NCI-H2171 (cell line): ENCODE measurements around the gene GLI2.

Experiments
- DNase-seq: peaks from one replicate; lab custom pipeline; 2025; lab: John Stamatoyannopoulos, UW

Gene GLI2

GRCh38 chr2:120758181-120759144 lies 22.8 kb downstream of the GLI2 start:
- no peak for DNase-seq

GRCh38 chr2:120759543-120760331 lies 24.1 kb downstream of the GLI2 start:
- DNase-seq, result no peak

GRCh38 chr2:120760446-120761135 lies 24.9 kb downstream of the GLI2 start:
- DNase-seq, result no peak

DNA sequence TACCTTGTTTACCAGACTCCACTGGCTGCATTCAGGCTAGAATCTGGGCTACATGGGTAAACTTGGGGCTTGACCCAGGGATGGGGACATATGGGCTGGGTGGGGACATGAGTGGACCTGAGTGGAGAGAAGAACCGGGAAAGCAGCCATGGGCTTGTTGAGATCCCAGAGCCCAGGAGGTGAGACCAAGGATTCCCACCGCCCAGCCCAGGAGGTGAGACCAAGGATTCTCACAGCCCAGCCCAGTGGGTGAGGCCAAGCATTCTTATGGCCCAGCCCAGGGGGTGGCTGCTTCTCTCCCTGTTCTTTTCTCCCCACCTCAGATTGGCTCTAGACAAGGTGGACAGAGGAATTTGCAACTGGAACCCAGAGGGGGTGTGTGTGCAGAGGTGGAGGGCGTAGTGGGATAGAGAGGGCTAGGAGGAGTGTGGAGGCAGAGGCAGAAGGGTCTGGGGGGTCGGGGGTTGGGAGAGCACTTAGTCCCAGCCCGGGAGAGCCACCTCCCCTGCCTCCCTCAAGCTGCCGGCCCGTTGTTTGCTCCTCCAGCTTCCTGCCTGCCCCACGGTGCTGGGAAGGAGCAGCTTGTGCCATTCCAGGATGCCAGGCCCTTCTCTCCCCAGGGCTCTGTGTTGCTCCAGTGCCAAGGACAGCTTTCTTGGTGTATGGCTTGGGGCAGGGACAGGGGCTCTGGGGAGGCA lies 25.6 kb downstream of the GLI2 start:
- DNase-seq, result no peak

GRCh38 chr2:120761911-120762310 lies 26.2 kb downstream of the GLI2 start:
- no peak for DNase-seq

DNA sequence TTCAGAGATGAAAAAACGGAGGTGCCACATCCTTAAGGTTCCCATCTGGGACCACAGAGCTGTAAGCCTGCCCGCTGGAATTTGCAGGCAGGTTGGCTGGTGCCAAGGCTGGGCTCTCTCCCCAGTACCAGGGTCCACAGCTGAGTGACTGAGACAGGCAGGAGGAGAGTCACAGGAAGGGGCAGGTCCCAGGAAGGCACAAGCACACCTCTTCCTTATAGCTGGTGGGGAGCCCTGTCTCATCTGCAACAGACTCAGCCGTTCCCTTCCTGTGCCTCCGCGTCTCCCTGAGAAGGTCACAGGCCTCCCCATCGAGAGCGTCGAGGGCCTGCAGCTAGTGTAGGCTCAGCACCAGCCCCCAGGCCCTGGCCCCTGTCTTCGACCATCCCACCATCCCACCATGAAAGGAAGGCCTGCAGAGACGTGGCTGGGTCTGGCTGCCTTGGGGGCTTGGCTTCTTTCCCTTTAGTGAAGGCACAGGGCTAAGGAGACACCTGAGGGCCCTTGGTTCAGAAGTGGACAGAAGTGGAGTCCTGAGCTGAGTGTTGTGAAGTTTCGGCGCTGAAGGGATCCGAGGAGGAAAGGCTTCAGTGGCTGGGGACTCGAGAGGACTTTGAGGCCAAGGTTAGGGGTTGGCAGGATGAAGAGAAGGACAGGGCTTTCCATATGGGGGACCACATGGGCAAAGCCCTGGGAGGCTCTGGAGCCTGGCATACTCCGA lies 26.8 kb downstream of the GLI2 start:
- no peak for DNase-seq

- no peak for DNase-seq
Measured at GRCh38 chr2:120763508-120763907, 27.8 kb downstream of the GLI2 start.

- no peak for DNase-seq
Measured at GRCh38 chr2:120763931-120764330, 28.3 kb downstream of the GLI2 start.

- no peak for DNase-seq
Measured at GRCh38 chr2:120764492-120764891, 28.8 kb downstream of the GLI2 start.

DNA sequence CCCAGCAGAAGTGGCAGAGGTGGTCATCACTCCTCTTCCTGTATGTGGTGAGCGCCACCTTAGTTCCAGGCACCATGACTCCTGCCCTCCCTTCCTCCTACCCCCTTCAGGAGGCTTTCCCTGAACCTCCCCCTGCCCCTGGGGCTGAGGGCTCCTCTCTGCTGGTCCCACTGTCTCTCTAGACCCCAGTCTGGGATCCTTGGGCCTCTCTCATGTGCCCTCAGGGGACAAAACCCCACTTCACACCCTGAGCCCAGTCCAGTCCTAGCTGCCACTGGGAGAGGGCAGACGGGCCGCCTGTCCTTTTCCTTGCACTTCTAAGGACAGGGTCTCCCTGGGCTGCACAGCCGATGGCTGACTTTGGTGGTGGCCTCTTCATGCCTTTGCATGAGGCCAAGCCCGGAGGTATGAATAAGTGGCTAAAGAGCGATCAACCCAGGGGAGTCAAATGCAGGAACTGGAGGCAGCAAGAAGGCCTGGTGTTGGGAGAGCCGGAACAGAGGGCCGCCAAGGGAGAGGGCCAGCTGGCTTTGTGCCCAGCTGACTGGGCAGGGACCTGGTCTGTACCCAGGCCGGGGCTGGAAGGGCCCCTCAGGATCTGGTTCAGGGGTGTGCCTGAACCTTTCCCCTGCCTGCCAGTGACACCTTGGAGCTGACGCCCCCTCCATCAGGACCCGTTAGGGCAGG lies 29.5 kb downstream of the GLI2 start:
- no peak for DNase-seq

DNA sequence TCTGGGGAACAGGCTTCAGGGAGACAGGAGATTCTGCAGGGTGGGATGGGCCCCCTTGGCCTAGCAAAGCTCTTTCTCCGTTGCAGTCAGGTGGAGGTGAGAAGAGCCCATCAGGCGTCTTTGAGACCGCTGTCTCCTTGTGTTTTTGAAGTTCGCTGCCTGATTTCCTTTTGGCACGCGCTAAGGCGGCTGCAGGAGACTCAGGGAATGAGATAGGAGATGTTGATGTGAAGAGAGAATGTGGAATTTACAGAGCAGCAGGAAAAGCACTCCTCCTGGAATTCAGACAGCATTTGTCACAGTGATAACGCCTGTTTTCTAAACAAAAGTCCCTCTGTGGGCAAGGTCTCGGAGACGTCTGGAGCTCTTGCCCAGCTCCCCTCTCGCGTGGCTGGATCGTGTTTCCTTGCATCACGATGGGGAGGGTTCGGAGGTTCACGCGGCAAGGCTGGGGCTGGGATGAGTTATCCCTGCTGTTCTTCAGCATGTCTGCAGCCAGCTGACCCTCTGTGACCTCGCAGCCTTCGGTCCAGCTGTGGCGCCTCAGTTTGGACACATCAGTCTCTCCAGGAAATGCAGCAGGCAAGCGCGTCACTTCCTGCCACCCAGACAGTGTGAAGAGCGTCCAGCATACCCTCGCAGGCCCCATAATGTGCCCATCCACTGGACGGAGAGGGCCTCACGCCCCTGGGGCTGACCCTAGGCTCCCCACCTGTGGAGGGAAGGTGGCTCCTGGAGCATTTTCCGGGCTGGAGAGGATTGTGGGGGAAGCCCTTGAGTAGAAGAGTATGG lies 30.2 kb downstream of the GLI2 start:
- DNase-seq, result no peak

DNA sequence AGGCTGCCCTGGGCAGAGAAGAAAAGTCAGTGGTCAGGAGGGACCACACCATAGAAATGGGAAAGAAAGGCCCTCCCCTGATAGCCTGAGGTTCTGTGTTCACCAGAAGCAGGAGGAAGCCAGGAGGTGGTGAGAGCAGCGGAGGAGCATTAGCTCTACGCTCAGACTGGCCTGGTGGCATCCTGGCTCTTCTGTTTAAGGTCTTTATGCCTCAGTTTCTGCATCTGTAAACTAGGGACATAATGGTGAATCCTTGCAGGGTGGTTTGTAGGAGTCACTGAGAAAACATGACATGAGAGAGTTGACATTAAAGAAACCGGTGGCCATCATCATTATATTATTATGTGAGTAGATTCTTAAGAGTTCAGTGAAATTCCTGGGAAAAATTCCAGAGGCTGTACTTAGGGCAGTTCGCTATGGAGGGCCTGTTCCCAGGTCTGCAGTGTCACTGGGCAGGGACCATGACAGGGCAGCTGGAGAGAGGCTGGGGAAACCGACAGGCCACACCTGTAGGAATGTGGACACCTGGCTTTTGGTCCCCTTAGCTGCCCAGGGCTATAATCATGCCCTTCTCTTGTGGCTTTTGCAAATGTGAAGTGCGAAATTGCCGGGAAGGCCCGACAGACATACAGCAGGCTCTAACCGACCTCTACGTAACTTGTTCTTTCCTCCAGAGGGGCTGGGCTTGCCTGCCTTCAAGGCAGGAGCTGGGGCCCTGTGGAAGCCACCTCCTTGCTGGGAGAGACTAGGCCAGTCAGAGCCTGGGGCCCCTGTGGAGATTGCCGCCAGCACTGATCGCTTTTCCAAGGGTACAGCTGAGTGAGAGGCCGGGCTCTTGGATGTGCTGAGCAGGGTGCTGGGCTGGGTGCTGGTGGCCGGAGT lies 31.0 kb downstream of the GLI2 start:
- no peak for DNase-seq

GRCh38 chr2:120767486-120768005 lies 31.9 kb downstream of the GLI2 start:
- DNase-seq, result no peak

GRCh38 chr2:120768112-120769048 lies 32.7 kb downstream of the GLI2 start:
- no peak for DNase-seq

DNA sequence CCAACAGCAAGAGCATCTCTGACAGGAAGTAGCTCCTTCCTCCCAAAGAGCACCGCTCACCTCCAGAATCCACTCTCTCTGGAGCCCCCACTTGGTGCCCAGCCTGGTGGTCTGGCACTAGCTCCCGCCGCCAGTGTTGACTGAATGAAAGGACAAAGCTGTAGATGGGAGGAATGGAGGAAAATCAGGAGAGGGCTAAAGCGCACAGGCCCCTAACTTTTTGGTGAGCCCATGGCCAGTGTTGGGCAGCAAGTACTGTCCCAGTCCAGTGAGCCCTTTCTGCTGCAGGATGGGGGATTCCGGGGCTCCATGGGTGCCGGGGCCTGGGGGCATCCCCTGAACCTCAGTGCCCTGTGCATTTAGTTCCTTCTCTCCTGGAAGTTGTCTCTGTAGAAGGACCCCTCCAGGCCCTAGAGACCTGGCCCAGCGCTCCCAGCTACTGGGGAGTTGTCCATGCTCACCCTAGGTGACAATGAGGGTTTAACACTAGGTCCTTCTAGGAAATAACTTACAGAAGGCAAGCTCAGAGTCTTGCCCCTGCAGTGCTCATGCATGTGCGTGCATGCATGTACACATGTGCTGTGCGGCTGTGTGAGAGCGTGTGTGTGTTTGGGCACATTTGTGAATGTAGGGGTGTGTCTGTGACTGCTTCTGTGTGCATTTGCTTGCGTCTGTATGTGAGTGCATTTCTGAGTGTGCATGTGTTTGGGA lies 33.6 kb downstream of the GLI2 start:
- DNase-seq, result no peak

DNA sequence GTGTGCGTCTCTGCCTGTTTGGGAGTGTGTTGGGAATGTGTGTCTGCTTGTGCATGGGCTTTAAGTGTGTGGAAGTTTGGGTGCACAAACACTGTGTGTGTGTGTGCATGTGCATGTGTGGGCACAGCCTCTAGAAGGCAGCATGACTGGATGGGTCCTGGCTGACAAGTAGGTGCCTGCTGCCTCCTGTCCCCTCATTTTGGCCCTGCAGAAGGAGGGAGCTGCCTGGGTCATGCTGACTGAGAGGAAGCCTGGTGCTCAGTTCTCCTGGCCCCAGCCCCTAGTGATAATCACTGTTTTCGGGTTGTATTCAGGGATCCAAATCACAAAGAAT lies 34.1 kb downstream of the GLI2 start:
- no peak for DNase-seq

- no peak for DNase-seq
Measured at GRCh38 chr2:120770176-120770575, 34.5 kb downstream of the GLI2 start.
